ENCODE data around the gene CYB5D1.

Gene CYB5D1

GRCh38 chr17:7843257-7843535 is 14.6 kb upstream of the CYB5D1 start:
- peak overlapping the region; percentile 100 for H3K27ac ChIP-seq
- DNase-seq (ENCODE audit: low read depth, low spot score), result no peak

- peak overlapping the region; percentile 100 for H3K27ac ChIP-seq
- DNase-seq (ENCODE audit: low read depth, low spot score), result no peak
Observed at GRCh38 chr17:7843536-7844291, 14.1 kb upstream of the CYB5D1 start.

GRCh38 chr17:7844292-7845154 is 13.3 kb upstream of the CYB5D1 start:
- peak overlapping the region; percentile 100 for H3K27ac ChIP-seq
- DNase-seq (ENCODE audit: low read depth, low spot score), result peak; percentile 76

- no peak for DNase-seq (ENCODE audit: low read depth, low spot score)
- H3K27ac ChIP-seq, result peak overlapping the region; percentile 100
Observed at GRCh38 chr17:7845359-7846062, 12.3 kb upstream of the CYB5D1 start.

- H3K27ac ChIP-seq, result no peak overlapping the region
- no peak for DNase-seq (ENCODE audit: low read depth, low spot score)
Observed at GRCh38 chr17:7846063-7846735, 11.6 kb upstream of the CYB5D1 start.

- no peak for DNase-seq (ENCODE audit: low read depth, low spot score)
- no peak overlapping the region for H3K27ac ChIP-seq
Observed at GRCh38 chr17:7846765-7847661, 10.8 kb upstream of the CYB5D1 start.

- DNase-seq (ENCODE audit: low read depth, low spot score), result no peak
- H3K27ac ChIP-seq, result no peak overlapping the region
Observed at GRCh38 chr17:7848131-7848579, 9.6 kb upstream of the CYB5D1 start.

GRCh38 chr17:7848739-7849129 is 9.1 kb upstream of the CYB5D1 start:
- DNase-seq (ENCODE audit: low read depth, low spot score), result no peak
- H3K27ac ChIP-seq, result no peak overlapping the region

- DNase-seq (ENCODE audit: low read depth, low spot score), result no peak
- H3K27ac ChIP-seq, result no peak overlapping the region
Observed at GRCh38 chr17:7849130-7849750, 8.6 kb upstream of the CYB5D1 start.

GRCh38 chr17:7849751-7850504 is 7.9 kb upstream of the CYB5D1 start:
- no peak for DNase-seq (ENCODE audit: low read depth, low spot score)
- H3K27ac ChIP-seq, result no peak overlapping the region

- no peak for DNase-seq (ENCODE audit: low read depth, low spot score)
- H3K27ac ChIP-seq, result no peak overlapping the region
Observed at GRCh38 chr17:7850701-7851437, 6.9 kb upstream of the CYB5D1 start.

GRCh38 chr17:7851438-7852261 is 6.2 kb upstream of the CYB5D1 start:
- DNase-seq (ENCODE audit: low read depth, low spot score), result no peak
- H3K27ac ChIP-seq, result no peak overlapping the region

- DNase-seq (ENCODE audit: low read depth, low spot score), result no peak
- no peak overlapping the region for H3K27ac ChIP-seq
Observed at GRCh38 chr17:7852262-7852670, 5.5 kb upstream of the CYB5D1 start.

- H3K27ac ChIP-seq, result no peak overlapping the region
- DNase-seq (ENCODE audit: low read depth, low spot score), result no peak
Observed at GRCh38 chr17:7852919-7853690, 4.7 kb upstream of the CYB5D1 start.

GRCh38 chr17:7853691-7854038 is 4.1 kb upstream of the CYB5D1 start:
- DNase-seq (ENCODE audit: low read depth, low spot score), result no peak

GRCh38 chr17:7854078-7854777 is 3.6 kb upstream of the CYB5D1 start:
- no peak for DNase-seq (ENCODE audit: low read depth, low spot score)
- no peak overlapping the region for H3K27ac ChIP-seq

More at GRCh38 chr17:7853691-7854038, 4.1 kb upstream of the CYB5D1 start:
- H3K27ac ChIP-seq, result no peak overlapping the region

All from epithelial cell of prostate (primary cell).